KMS-11 (cell line): ENCODE data around the gene RASGRP4.

Source experiments
- H2AFZ ChIP-seq: fragments of 200-600 bp; sonication (generic); 2 replicates; pipeline ENCODE4 v1.6.1; 2016; ENCODE audit warnings: antibody characterized with exemption, mixed run types, low read depth
- H3K27ac ChIP-seq: fragments of 200-600 bp; sonication (generic); 2 replicates; pipeline ENCODE4 v1.6.1; 2016; ENCODE audit warnings: mild to moderate bottlenecking, mixed run types
- H3K27me3 ChIP-seq: fragments of 200-600 bp; sonication (generic); 2 replicates; pipeline ENCODE4 v1.6.1; 2017; ENCODE audit warnings: mild to moderate bottlenecking, low read depth, mixed run types, moderate library complexity; ENCODE audit not compliant: insufficient read depth
- H3K36me3 ChIP-seq: fragments of 200-600 bp; sonication (generic); 2 replicates; pipeline ENCODE4 v1.6.1; 2017; ENCODE audit warnings: mild to moderate bottlenecking, mixed run types; ENCODE audit not compliant: insufficient read depth
- H3K4me1 ChIP-seq: fragments of 200-600 bp; sonication (generic); 2 replicates; pipeline ENCODE4 v1.6.1; 2016; ENCODE audit warnings: mild to moderate bottlenecking, low read depth, mixed run types; ENCODE audit not compliant: poor library complexity, severe bottlenecking
- H3K4me2 ChIP-seq: fragments of 200-600 bp; sonication (generic); 2 replicates; pipeline ENCODE4 v1.7.0; 2016; ENCODE audit warnings: mild to moderate bottlenecking, mixed run types
- H3K4me3 ChIP-seq: fragments of 200-600 bp; sonication (generic); IDR thresholded peaks from 2 replicates; pipeline ENCODE4 v1.6.1; 2017; ENCODE audit warnings: low read depth, low read length, mixed read lengths; ENCODE audit not compliant: insufficient read depth
- H3K79me2 ChIP-seq: fragments of 200-600 bp; sonication (generic); 2 replicates; pipeline ENCODE4 v1.6.1; 2016; ENCODE audit warnings: low read depth, mixed run types; ENCODE audit not compliant: insufficient read depth
- H3K9ac ChIP-seq: fragments of 200-600 bp; sonication (generic); 2 replicates; pipeline ENCODE4 v1.6.1; 2016; ENCODE audit warnings: mild to moderate bottlenecking, mixed run types
- H4K20me1 ChIP-seq: fragments of 200-600 bp; sonication (generic); 2 replicates; pipeline ENCODE4 v1.6.1; 2016; ENCODE audit warnings: mild to moderate bottlenecking, mixed run types; ENCODE audit not compliant: insufficient read depth
- CTCF ChIP-seq: fragments of 200-600 bp; sonication (generic); conservative IDR thresholded peaks from 2 replicates; pipeline ENCODE4 v1.6.1; 2017; ENCODE audit warnings: low read depth, mild to moderate bottlenecking, antibody characterized with exemption, low read length, moderate library complexity, mixed read lengths

Gene RASGRP4

GRCh38 chr19:38402967-38403674 lies 22.9 kb downstream of the RASGRP4 start, which contains the start of gene FAM98C:
TSS of gene FAM98C (plus strand) at chr19:38403093. CDS start at chr19:38403154, 61 bp downstream.
- Histone ChIP-seq H3K36me3 (no peaks in the 10 kb centered on the region), H3K27ac (peak within 1 kb of the TSS; percentile 46), H3K4me2 (peak within 1 kb of the TSS; percentile 58), H2AFZ (peak within 1 kb of the TSS; percentile 96), H3K79me2 (no peaks in the 10 kb centered on the region), H3K27me3 (peaks cover 16% of the 10 kb centered on the region), H3K4me1 (no peaks in the 10 kb centered on the region), H3K9ac (peak within 1 kb of the TSS; percentile 77), H4K20me1 (no peaks in the 10 kb centered on the region), H3K4me3 (no peak within 1 kb of the TSS)
- peak; percentile 85 for TF ChIP-seq CTCF

- H3K4me1 ChIP-seq: no peaks in the 10 kb centered on the region
- no peaks in the 10 kb centered on the region for H3K36me3 ChIP-seq
- TF ChIP-seq CTCF: no peak
- H3K4me2 ChIP-seq: peak overlapping the region; percentile 47; the same call in 1 of the 2 replicates
- peak overlapping the region; percentile 96 for H2AFZ ChIP-seq
- H3K9ac ChIP-seq: peak overlapping the region; percentile 28; the same call in 1 of the 2 replicates
- no peak overlapping the region for H3K27ac ChIP-seq
- H3K4me3 ChIP-seq: no peak overlapping the region
- H4K20me1 ChIP-seq: no peaks in the 10 kb centered on the region
- H3K27me3 ChIP-seq: peaks cover 22% of the 10 kb centered on the region
- H3K79me2 ChIP-seq: no peaks in the 10 kb centered on the region
Measured at GRCh38 chr19:38402623-38402966, 23.4 kb downstream of the RASGRP4 start.

- peaks cover 36% of the 10 kb centered on the region for H3K27me3 ChIP-seq
- no peak overlapping the region for H3K4me2 ChIP-seq
- no peak overlapping the region for H2AFZ ChIP-seq
- H4K20me1 ChIP-seq: no peaks in the 10 kb centered on the region
- H3K79me2 ChIP-seq: no peaks in the 10 kb centered on the region
- TF ChIP-seq CTCF: no peak
- no peak overlapping the region for H3K4me3 ChIP-seq
- H3K9ac ChIP-seq: no peak overlapping the region
- no peaks in the 10 kb centered on the region for H3K36me3 ChIP-seq
- no peak overlapping the region for H3K27ac ChIP-seq
- no peaks in the 10 kb centered on the region for H3K4me1 ChIP-seq
Measured at GRCh38 chr19:38401148-38401547, 24.9 kb downstream of the RASGRP4 start.

GRCh38 chr19:38400361-38400760 lies 25.7 kb downstream of the RASGRP4 start:
- Histone ChIP-seq H3K79me2 (no peaks in the 10 kb centered on the region), H3K36me3 (no peaks in the 10 kb centered on the region), H4K20me1 (no peaks in the 10 kb centered on the region), H3K4me1 (no peaks in the 10 kb centered on the region), H3K4me2 (no peak overlapping the region), H3K27ac (no peak overlapping the region), H3K27me3 (peaks cover 42% of the 10 kb centered on the region), H3K4me3 (no peak overlapping the region), H2AFZ (no peak overlapping the region), H3K9ac (no peak overlapping the region)
- no peak for TF ChIP-seq CTCF
